ENCODE data around the gene FOXP1.

The FOXP1 gene

DNA sequence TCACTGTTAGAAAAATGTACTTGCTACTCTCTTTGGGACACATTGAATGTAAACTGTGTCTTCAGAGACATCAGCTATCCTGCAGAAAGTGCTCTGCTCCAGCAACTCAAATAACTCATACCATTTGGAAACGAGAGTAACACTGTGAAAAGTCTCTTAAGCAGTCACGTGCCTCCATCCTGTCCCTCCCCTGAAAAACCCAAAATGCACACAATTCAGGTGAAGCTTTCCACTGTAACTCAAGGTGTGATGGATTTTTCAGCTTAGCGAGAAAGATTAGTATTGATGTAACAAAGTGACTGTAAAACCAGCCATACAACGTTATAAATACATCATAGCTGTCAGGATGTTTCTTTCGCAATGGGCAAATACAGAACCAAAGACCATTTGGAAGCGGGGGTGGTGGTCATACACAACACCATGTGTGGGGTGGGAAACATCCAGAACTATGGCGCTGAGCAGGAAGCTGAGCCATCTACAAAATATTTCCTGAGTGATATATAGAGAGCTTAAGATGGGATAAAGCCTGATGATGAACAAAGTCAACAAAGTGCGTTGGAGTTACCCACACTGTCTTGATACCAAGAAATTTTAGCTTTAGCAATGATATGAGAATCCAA is 332.3 kb downstream of the FOXP1 start:
- DNase-seq, result no peak

- DNase-seq, result no peak
Observed at GRCh38 chr3:71250026-71250425, 333.5 kb downstream of the FOXP1 start.

DNA sequence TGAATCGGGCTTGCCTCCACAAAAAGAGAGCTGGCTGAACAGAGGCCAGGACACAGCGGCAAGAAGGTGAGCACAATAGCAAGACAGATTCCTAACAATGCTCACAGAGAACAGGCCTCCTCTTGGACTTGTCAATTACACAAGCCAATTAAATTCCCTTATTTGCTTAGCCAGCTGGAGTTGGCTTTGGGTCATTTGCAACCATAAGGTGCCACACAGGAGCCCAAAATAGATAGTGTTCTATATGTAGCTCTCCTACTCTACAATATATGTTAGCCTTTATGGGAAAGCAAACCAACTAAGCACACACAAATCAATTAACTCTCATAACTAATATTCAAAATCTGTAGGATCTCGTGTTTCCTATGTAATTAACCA is 335.6 kb downstream of the FOXP1 start:
- DNase-seq, result peak; percentile 19

DNA sequence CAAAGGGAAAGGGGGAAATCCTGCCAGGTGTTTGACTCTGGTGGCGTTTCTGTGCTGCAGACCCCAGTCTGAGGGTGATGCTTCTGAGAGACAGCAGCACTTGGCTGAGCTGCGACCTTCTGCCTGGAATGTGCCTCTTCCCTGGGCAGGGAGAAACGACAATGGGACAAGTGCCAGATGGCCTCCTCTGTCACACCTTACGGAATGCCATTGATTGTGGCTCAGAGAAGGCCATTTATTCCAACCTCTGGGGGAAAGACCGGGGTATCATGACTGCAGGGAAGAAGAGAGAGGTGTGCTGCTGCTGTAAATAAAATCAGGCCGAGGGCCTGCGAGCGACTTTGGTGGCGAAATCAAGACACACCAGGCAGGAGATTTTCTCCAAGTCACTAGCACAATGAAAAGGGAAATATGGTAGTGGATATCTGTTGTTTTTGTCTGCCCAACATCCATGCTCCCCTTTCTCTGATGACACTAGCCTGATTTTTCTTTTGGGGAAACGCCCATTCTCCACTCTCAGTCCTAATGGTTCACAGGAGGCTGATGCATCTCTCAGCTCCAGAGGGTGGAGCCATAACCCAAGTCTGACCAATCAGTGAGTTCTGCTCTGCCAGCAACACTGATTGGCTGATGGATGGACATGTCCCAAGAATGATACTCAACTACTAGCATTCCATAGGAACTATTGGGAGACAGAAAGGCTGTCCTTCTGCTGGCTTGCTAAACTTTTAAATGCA is 336.1 kb downstream of the FOXP1 start:
- DNase-seq, result no peak

DNA sequence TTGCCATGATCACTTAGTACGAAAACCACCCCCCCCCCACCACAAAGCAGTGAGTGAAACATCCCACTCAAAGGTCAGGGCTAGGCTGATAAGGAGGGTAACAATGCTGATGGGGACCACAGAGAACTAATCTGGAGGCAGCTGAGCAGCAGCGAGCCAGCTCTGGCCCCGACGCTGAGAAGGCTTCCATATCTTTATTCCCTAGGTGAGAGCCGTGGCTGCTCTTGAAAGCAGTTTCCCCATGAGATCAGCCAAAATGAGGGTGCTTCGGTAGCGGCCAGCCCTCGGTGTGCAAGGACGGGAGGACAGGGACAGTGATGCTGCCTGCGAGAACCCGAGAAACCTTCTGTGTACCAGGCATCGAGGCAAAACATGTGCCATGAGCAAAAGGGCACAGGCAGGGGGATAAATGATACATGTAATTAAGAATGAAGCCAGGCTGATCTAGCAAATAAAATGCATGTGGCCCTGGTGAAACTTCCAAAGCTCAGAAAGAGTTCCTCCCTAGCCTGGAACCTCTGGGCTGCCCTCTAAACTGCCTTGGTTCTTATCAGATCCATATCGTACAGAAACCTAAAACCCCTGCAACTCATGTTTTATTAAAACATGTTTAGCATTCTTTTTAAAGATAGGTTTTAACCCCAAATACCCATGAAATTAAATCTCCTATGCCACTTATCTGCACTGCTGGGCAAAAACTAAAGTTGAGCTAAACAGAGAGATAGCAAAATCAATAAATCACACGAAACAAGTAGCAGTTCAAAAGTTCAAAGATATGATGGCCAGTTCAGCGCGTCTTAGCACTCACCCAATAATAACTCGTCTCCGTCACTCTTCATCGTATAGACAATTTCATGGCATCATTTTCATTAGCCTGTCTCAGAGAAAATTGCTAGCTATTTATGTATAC is 337.3 kb downstream of the FOXP1 start:
- DNase-seq, result no peak

DNA sequence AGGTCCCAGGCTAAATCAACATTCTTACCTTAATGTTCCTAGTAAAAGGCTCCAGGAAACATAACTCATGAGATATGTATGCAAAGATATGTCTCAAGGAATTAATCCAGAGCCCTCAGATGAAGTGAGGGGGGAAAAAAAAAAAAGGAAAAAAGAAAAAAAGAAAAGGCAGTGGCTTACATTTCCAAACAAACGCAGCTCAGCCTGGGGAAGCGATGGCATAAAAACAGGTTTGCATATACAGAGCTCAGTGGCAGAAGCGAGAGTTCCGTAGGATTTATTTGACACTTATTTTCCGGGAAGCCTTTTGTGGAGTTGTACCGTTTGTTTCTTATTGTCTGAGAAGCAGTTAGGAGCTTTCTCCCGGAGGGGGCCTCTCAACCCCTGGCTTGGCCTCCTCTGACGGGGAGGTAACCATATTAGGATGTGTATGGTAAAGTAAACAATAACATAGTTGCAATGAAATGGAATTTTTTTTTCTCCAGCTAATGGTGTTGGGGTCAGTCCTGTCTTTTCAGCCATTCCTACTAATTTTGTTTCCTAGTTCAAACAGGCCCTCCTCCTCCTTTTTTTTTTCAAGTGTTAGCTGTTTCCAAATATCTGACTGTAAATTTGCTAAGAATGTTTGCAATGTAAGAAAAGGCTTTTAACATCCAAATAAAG is 338.6 kb downstream of the FOXP1 start:
- peak; percentile 23 for DNase-seq

- no peak for DNase-seq
Observed at GRCh38 chr3:71244153-71244825, 339.2 kb downstream of the FOXP1 start.

DNA sequence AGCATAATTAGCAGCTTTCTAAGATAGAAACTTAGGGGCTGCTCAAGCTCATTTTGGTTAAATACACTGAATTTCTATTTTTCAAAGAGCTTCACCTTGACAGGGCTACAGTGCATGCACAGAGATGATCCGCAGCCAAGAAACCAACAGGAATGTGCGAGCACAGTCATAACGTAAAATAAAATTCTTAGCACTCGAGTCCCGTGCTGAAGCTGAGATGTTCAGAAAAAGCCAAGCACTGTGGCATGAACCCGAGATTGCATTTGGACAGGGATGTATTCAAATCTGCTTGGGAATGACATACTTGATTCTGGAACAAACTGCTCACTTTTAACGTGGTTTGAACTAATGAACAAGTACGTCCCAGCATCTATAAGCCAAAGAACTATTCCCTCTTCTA is 340.3 kb downstream of the FOXP1 start:
- no peak for DNase-seq

DNA sequence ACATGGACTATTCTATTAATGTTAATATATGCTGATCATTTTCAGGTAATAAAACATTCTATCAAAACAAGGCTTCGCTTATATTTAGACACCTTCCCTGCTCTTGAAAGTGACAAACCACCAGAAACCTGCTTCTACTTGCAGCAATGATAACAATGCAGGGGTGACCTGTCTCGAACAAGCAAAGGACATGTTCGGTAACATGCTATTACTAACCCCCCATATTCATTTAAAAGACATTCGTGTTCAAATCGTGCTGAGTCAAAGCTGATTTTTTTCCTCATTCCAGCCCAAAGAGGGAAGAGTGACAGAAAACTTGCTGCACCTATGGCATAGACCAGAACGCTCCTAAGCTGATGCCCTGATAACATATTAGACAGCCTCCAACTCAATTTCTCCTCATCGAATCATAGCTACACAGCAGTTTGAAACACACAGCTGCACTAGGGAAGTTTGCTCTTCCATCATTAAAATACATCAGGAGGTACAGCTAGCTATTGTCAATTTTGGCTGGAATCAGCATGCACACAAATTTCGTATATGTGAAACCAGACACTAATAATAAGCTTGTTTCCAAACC is 341.5 kb downstream of the FOXP1 start:
- no peak for DNase-seq

DNA sequence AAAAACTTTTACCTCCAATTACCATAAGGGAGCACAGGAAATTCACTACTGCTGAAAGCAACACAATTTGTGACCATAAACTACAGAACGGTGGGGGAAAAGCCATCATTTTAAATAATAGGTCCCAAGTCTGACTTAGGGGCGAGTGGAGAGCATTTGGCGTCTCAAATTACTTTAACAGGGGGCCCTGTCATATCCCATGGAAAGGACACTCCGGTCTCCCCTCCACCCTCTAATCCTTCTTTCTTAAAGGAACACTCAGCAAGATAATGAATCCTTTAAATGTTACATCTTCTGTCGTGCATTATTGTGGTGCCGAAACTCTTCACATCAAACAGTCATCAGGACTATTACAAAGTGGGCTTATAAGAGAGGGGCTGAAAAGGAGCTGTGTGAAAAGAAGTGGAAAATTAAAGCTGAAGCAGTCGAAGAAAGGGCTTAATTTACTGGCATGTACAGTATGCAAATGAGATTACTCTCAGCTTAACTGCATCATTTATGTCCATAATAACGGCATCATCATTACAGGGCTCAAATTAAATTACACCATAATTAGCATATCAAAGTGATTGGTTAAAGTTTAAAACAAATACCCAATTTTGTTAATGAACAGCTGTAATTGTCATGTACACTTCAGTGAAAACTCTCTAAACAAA is 342.2 kb downstream of the FOXP1 start:
- DNase-seq, result no peak

DNA sequence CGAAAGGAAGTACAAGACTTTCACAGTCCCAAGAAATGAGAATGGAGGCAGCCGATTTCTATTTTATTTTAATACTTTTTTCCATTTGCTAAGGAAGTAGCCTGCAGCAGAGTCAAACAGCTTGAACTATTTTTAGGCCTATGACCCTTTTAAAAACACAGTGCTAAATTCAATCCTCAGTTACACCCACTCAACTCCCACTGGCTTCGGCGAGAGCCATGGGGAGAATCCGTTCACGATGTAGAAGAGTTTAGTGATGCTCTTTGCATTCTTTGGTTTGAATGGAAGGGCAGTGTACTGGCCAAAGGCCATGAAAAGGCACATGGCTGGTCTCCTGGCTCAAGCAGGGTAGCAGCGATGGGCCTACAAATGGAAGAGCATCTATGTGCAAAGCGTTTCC is 343.5 kb downstream of the FOXP1 start:
- no peak for DNase-seq

GRCh38 chr3:71238355-71238757 is 345.2 kb downstream of the FOXP1 start:
- no peak for DNase-seq

DNA sequence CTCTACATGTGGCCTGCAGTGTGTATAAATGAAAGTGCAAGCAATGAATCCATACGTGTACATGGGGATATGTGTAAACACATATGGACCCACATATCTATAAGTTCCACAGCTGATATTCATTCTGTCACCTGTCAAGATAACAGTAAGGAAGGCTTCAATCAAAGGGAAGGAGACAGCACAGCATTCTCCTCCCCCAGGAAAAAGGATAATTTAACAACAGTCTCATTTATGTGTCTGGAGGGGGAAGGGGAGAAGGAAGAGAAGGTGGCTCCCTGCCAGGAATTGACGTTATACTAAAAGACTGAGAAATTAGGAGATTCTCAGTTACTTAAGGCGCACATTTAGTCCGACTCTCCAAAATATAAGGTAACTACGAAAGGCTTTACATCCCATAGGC is 345.9 kb downstream of the FOXP1 start:
- no peak for DNase-seq

GRCh38 chr3:71235846-71236245 is 347.7 kb downstream of the FOXP1 start:
- no peak for DNase-seq

DNA sequence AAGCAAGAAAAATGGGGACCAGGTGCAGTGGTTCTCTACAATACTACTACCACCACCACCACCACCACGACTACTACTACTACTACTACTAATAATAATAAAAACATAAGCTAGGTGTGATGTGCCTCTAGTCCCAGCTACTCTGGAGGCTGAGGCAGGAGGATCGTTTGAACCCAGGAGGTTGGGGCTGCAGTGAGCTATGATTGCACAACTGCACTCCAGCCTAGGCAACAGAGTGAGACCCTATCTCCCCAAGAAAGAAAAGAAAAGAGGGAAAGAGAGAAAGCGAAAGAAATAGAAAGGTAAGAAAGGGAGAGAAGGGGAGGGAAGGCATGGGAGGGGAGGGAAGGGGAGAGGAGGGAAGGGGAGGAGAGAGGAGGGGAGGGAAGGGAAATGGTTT is 350.6 kb downstream of the FOXP1 start:
- no peak for DNase-seq

DNA sequence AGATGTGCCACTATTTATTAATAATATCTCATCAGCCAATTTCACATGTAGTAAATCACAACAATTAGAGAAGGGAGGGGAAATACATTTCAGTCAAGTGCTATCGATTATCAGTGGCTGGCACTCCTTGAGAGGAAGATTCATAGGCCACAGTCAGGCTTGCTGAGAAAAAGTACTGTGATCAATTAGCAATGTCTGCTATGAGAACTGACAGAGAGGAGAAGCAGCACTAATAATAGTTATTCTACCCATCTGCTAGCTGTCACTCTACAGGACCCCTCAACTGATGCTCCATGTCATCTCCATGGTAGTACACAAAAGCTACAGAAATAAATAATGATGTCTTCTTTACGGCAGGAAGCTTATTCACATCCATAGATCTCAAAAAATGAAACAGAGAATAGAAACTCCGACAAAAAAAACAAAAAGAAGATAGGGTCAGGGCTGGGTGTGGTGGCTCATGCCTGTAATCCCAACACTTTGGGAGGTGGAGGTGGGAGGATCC is 351.3 kb downstream of the FOXP1 start:
- DNase-seq, result no peak

GRCh38 chr3:71231680-71232079 is 351.8 kb downstream of the FOXP1 start:
- no peak for DNase-seq

GRCh38 chr3:71229905-71230657 is 353.4 kb downstream of the FOXP1 start:
- no peak for DNase-seq

- no peak for DNase-seq
Observed at GRCh38 chr3:71228156-71228866, 355.2 kb downstream of the FOXP1 start.

- no peak for DNase-seq
Observed at GRCh38 chr3:71227270-71227661, 356.3 kb downstream of the FOXP1 start.

Data from NCI-H526 treated with DMSO at 0.1 percent for 48 hours (cell line).